Ovary (tissue), 9 donors: ENCODE results near the gene GPR155. TPM values are rescaled to one million over a fixed set of nuclear protein-coding genes. Genes with fewer than 3 reads are reported as not detected.
A peak's percentile ranks its signal among the peaks of the same experiment; 100 is the strongest.

Experiments
- DNase-seq, 5 donors: peaks; one replicate each; pipeline ENCODE4 v3.0.0-alpha.2; 2019 to 2020
- H3K27ac ChIP-seq, 2 donors: fragments of 200-600 bp; one replicate each; pipeline versions ENCODE4 v1.5.1 to v1.8.0; 2019 to 2022
- H3K27me3 ChIP-seq: fragments of 200-600 bp; one replicate; pipeline ENCODE4 v1.8.0; 2022
- H3K36me3 ChIP-seq: fragments of 200-600 bp; sonication (generic); one replicate; pipeline ENCODE4 v1.5.1; 2019
- H3K4me1 ChIP-seq: one replicate; pipeline ENCODE4 v1.8.1; 2013; ENCODE audit warnings: mild to moderate bottlenecking, moderate library complexity; ENCODE audit not compliant: insufficient read depth
- H3K4me3 ChIP-seq: fragments of 200-600 bp; sonication (generic); one replicate; pipeline ENCODE4 v1.5.1; 2017
- H3K9me3 ChIP-seq, 2 donors: fragments of 200-600 bp in 1 of 2; sonication (generic) in 1 of 2; one replicate each; pipeline versions ENCODE4 v1.5.1 to v1.8.1; 2013 to 2019; ENCODE audit warnings: mild to moderate bottlenecking in 1 of 2, moderate library complexity in 1 of 2
- EP300 ChIP-seq: sonication (generic); formaldehyde crosslinking; IDR thresholded peaks from one replicate; pipeline ENCODE4 v1.6.1; 2017; ENCODE audit warnings: antibody characterized with exemption
- POLR2A ChIP-seq: fragments of 450-650 bp; IDR thresholded peaks from one replicate; pipeline ENCODE4 v1.6.1; 2017; ENCODE audit warnings: antibody characterized with exemption, mild to moderate bottlenecking, moderate library complexity
- whole genome bisulfite sequencing, 3 donors: extraction: QIAGEN DNeasy Blood & Tissue Kit in 1 of 3; methylation state at CpG; one replicate each; pipeline versions ENCODE4 v1.1.5 to v1.1.7; 2013 to 2017; 5-methylcytosine and 5-hydroxymethylcytosine counted together
- intact Hi-C, 4 donors: fragments of 100-400 bp; cut with DNase I; formaldehyde crosslinking; loops; one replicate each; pipeline versions ENCODE4 v1.11.0 to v1.15.1; 2022 to 2023
- polyA plus RNA-seq, 2 donors: library from polyadenylated mRNA; stranded (reverse); fragments of 200-250 nt in 1 of 2; fragments of 350-450 nt in 1 of 2; fragmentation: Illumina TruSeq in 1 of 2; extraction: RNeasy Lipid Tissue Mini Kit (QIAGEN cat#74804) in 1 of 2; gene quantifications; one replicate each; pipeline ENCODE4 v1.2.3, GENCODE V29; 2013 to 2014
- total RNA-seq, 7 donors: library from RNA; depleted of rRNA in 2 of 7; stranded (reverse); fragments of >200 nt in 2 of 7; fragmentation: NEBNext Ultra II Directional in 3 of 7; extraction: Animal tissue kit (Norgen Biotek cat#: 25700) in 3 of 7; gene quantifications; one replicate each; pipeline versions ENCODE4 v1.1.0 to v1.2.4, GENCODE V29; 2016 to 2023
- TF ChIP-seq, protein P1 (sequence below), 3 donors: fragments of 450-650 bp in 2 of 3; fragments of 200-600 bp in 1 of 3; IDR thresholded peaks; one replicate each; pipeline versions ENCODE4 v1.5.1 to v1.8.0; 2016 to 2022; ENCODE audit warnings: antibody characterized with exemption in 3 of 3, mild to moderate bottlenecking in 1 of 3
- donor health status: DM: no; HTN: no; CAD: no; lungs with moderate emphysema.
- donor health status: DM: no; HTN: no; CAD: no.
- donor health status: Bipolar disorder and iron deficiency.
- donor health status: DM: yes; HTN: yes; CAD: no.
- donor health status: DM: no; HTN: no; CAD: no.
- donor health status: DM: yes; HTN: yes; CAD: no.

GPR155 gene
- total and polyA plus RNA-seq, 9 donors: 1.9 to 7.2 (median 3.9) TPM

- Histone ChIP-seq H3K27ac (no peak overlapping the region), H3K4me1 (peaks cover 6% of the 10 kb centered on the region), H3K36me3 (no peaks in the 10 kb centered on the region), H3K27me3 (no peaks in the 10 kb centered on the region), H3K4me3 (no peak overlapping the region), H3K9me3 (no peaks in the 10 kb centered on the region)
- no peak for DNase-seq
- intact Hi-C loops: no loop called here
- TF ChIP-seq, protein P1, sequence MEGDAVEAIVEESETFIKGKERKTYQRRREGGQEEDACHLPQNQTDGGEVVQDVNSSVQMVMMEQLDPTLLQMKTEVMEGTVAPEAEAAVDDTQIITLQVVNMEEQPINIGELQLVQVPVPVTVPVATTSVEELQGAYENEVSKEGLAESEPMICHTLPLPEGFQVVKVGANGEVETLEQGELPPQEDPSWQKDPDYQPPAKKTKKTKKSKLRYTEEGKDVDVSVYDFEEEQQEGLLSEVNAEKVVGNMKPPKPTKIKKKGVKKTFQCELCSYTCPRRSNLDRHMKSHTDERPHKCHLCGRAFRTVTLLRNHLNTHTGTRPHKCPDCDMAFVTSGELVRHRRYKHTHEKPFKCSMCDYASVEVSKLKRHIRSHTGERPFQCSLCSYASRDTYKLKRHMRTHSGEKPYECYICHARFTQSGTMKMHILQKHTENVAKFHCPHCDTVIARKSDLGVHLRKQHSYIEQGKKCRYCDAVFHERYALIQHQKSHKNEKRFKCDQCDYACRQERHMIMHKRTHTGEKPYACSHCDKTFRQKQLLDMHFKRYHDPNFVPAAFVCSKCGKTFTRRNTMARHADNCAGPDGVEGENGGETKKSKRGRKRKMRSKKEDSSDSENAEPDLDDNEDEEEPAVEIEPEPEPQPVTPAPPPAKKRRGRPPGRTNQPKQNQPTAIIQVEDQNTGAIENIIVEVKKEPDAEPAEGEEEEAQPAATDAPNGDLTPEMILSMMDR (IDR thresholded peaks at IDR 0.05): no peak
- TF ChIP-seq POLR2A (no peak), EP300 (no peak)
Measured at GRCh38 chr2:174400853-174401252, 86.0 kb downstream of the GPR155 start.

DNA sequence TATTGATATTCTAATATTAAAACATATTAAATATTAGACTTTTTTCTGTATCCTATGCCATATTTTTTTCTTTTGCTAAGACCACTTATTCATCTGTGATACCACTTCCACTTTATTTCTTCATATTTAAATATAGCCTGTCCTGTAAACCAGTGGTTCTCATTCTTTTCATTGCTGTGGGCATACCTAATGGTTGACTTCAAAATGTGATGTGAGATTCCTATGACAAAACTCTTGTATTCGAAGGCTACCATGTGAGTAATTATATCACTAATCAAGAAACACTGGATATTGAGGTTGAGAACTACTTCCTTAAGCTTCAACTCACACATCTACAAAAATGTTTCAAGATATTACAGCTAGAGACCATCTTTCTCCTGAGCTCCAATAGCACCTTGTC, 87.7 kb downstream of the GPR155 start:
- WGBS, 3 donors: 82 to 88% (median 83%) methylated on average over 1 of the region's 1 CpG
- H3K27ac ChIP-seq: no peak overlapping the region
- DNase-seq: no peak
- H3K36me3 ChIP-seq: no peaks in the 10 kb centered on the region
- peaks cover 7% of the 10 kb centered on the region for H3K4me1 ChIP-seq
- TF ChIP-seq, protein P1 (IDR thresholded peaks at IDR 0.05): no peak
- TF ChIP-seq POLR2A (no peak), EP300 (no peak)
- no peak overlapping the region for H3K4me3 ChIP-seq
- intact Hi-C loops: no loop called here
- H3K9me3 ChIP-seq: no peaks in the 10 kb centered on the region
- no peaks in the 10 kb centered on the region for H3K27me3 ChIP-seq

DNA sequence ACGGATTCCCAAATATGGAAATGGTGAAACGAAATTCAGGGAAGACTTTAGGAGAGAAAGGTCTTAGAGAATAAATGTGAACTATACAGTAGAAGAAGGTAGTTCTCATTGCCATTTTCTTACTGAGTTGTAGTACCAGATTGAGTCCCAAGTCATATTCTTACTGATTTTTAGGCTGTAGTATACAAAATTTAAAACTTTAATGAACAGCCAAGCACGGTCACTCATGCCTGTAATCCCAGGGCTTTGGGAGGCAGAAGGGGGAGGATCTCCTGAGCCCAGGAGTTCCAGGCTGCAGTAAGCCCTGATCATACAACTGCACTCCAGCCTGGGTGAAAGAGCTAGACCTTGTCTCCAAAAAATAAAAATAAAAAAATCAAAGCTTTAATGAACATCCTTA, 89.1 kb downstream of the GPR155 start:
- no peak for DNase-seq
- Histone ChIP-seq H3K27ac (no peak overlapping the region), H3K4me1 (peaks cover 8% of the 10 kb centered on the region), H3K36me3 (no peaks in the 10 kb centered on the region), H3K4me3 (no peak overlapping the region), H3K27me3 (no peaks in the 10 kb centered on the region), H3K9me3 (no peaks in the 10 kb centered on the region)
- intact Hi-C loops: no loop called here
- TF ChIP-seq EP300: no peak
- TF ChIP-seq POLR2A: no peak
- TF ChIP-seq, protein P1 (IDR thresholded peaks at IDR 0.05): no peak
- 82 to 83% (median 83%) methylated on average over 3 of the region's 3 CpGs for WGBS, 3 donors

DNA sequence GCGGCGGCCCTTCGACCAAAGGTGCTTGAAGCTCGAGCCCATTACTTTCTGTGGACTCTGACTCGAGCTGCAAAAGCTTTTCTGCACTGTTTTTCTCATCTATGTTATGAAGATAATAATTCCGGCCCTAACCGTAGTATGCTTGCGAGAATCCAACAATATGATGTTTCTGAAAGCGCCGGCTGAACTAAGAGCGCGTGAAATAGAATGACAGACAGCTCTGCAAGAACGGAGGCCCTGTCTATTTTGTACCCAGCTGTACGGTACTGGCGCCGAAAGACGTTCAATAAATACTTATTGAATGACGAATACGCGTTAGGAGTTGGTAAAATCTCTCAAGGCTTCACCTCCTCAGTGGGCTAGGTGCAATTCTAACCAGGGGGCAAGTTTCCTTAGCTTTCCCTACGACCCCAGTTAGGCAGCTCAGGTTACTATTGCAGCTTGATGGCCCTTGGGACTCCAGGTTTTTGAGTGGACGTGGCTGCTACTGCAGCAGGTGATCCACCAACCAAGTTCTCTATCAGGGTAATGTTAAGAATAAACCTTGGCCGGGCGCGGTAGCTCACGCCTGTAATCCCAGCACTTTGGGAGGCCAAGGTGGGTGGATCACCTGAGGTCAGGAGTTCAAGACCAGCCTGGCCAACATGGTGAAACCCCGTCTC, 90.7 kb downstream of the GPR155 start:
- no peaks in the 10 kb centered on the region for H3K9me3 ChIP-seq
- 14 to 16% (median 14%) methylated on average over 27 of the region's 27 CpGs for WGBS, 3 donors
- intact Hi-C loops: no loop called here
- no peaks in the 10 kb centered on the region for H3K27me3 ChIP-seq
- peaks cover 8% of the 10 kb centered on the region for H3K4me1 ChIP-seq
- no peak for DNase-seq
- peak overlapping the region; percentile 52 for H3K4me3 ChIP-seq
- peak overlapping the region; percentile 55 to 64 for H3K27ac ChIP-seq
- TF ChIP-seq EP300 (no peak), POLR2A (no peak)
- TF ChIP-seq, protein P1 (IDR thresholded peaks at IDR 0.05): no peak
- no peaks in the 10 kb centered on the region for H3K36me3 ChIP-seq
